Measurements from ENCODE around the gene CCDC141.

- TF ChIP-seq, protein P1, sequence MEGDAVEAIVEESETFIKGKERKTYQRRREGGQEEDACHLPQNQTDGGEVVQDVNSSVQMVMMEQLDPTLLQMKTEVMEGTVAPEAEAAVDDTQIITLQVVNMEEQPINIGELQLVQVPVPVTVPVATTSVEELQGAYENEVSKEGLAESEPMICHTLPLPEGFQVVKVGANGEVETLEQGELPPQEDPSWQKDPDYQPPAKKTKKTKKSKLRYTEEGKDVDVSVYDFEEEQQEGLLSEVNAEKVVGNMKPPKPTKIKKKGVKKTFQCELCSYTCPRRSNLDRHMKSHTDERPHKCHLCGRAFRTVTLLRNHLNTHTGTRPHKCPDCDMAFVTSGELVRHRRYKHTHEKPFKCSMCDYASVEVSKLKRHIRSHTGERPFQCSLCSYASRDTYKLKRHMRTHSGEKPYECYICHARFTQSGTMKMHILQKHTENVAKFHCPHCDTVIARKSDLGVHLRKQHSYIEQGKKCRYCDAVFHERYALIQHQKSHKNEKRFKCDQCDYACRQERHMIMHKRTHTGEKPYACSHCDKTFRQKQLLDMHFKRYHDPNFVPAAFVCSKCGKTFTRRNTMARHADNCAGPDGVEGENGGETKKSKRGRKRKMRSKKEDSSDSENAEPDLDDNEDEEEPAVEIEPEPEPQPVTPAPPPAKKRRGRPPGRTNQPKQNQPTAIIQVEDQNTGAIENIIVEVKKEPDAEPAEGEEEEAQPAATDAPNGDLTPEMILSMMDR (IDR thresholded peaks at IDR 0.05) = no peak
- TF ChIP-seq ZFP36 (IDR thresholded peaks at IDR 0.05; ENCODE audit: borderline replicate concordance, partially characterized antibody) (no peak), CEBPB (IDR thresholded peaks at IDR 0.05) (no peak), HOXA7 (CRISPR knock-in tag; IDR thresholded peaks at IDR 0.05) (no peak), RARB (CRISPR knock-in tag; IDR thresholded peaks at IDR 0.05) (no peak), TP53 (CRISPR knock-in tag; IDR thresholded peaks at IDR 0.05) (no peak), PHF8 (IDR thresholded peaks at IDR 0.05; ENCODE audit: borderline replicate concordance, low read depth) (no peak), RCOR1 (IDR thresholded peaks at IDR 0.05; ENCODE audit: low read depth, low read length) (no peak)
- TF ChIP-seq, protein P2, sequence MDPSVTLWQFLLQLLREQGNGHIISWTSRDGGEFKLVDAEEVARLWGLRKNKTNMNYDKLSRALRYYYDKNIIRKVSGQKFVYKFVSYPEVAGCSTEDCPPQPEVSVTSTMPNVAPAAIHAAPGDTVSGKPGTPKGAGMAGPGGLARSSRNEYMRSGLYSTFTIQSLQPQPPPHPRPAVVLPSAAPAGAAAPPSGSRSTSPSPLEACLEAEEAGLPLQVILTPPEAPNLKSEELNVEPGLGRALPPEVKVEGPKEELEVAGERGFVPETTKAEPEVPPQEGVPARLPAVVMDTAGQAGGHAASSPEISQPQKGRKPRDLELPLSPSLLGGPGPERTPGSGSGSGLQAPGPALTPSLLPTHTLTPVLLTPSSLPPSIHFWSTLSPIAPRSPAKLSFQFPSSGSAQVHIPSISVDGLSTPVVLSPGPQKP (IDR thresholded peaks at IDR 0.05; ENCODE audit: low read depth, low read length) = no peak
These were observed 32.0 kb upstream of the CCDC141 start for GRCh38 chr2:179081954-179082353.

Data from A549 (cell line).